Measurements from ENCODE around the gene LMO3. TPM values are rescaled to one million over a fixed set of nuclear protein-coding genes. Genes with fewer than 3 reads are reported as not detected.

LMO3 gene
- total and polyA plus RNA-seq, 2 of the 13 experiments (the other 11 are each of a cell fraction or from before 2014, with no cell fraction given), result not detected

GRCh38 chr12:16526693-16527092 lies 79.3 kb downstream of the LMO3 start:
- 68% methylated on average over 2 of the region's 2 CpGs for WGBS (ENCODE audit: low lambda C conversion rate)
- no peak for ATAC-seq
- Histone ChIP-seq H3K4me3 (replicated peaks in 1 of 3; ENCODE audit: insufficient read depth in 1 of 3, low read depth in 2 of 3, low read length in 3 of 3) (no peak overlapping the region), H3K79me2 (ENCODE audit: insufficient read depth, low read length) (no peaks in the 10 kb centered on the region), H3K27ac (ENCODE audit: extremely low read length, insufficient read depth, low read length) (no peak overlapping the region), H3K27me3 (ENCODE audit: control insufficient read depth in 1 of 2, insufficient read depth in 2 of 2, low read length in 2 of 2) (no peaks in the 10 kb centered on the region), H3K36me3 (replicated peaks in 1 of 2; ENCODE audit: control insufficient read depth in 1 of 2, insufficient read depth in 2 of 2, low read length in 2 of 2) (no peaks in the 10 kb centered on the region), H3K4me2 (ENCODE audit: low read depth, low read length) (no peak overlapping the region), H3K9me3 (ENCODE audit: low read length) (no peaks in the 10 kb centered on the region), H3K4me1 (ENCODE audit: insufficient read depth, low read length) (no peaks in the 10 kb centered on the region), H3K9ac (ENCODE audit: insufficient read depth, low read depth, low read length) (no peak overlapping the region), H2AFZ (ENCODE audit: low read length) (no peak overlapping the region), H4K20me1 (ENCODE audit: insufficient read depth, low read length) (no peaks in the 10 kb centered on the region)
- POLR2A ChIA-PET, result no interaction called here
- in situ Hi-C loops (cut with HindIII; ENCODE audit: extremely low pct_ligation_motif_present, low pct_unique_long_range_greater_than_20kb), result no loop called here
- no peak for DNase-seq (ENCODE audit: low spot score)
- intact Hi-C loops (cut with micrococcal nuclease; ENCODE audit: unreplicated experiment), result no loop called here
- no TSS peak for BruUV-seq (replicated peaks)
- TF ChIP-seq, protein P1, sequence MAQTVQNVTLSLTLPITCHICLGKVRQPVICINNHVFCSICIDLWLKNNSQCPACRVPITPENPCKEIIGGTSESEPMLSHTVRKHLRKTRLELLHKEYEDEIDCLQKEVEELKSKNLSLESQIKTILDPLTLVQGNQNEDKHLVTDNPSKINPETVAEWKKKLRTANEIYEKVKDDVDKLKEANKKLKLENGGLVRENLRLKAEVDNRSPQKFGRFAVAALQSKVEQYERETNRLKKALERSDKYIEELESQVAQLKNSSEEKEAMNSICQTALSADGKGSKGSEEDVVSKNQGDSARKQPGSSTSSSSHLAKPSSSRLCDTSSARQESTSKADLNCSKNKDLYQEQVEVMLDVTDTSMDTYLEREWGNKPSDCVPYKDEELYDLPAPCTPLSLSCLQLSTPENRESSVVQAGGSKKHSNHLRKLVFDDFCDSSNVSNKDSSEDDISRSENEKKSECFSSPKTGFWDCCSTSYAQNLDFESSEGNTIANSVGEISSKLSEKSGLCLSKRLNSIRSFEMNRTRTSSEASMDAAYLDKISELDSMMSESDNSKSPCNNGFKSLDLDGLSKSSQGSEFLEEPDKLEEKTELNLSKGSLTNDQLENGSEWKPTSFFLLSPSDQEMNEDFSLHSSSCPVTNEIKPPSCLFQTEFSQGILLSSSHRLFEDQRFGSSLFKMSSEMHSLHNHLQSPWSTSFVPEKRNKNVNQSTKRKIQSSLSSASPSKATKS (CRISPR knock-in tag; IDR thresholded peaks at IDR 0.05), result no peak
- TF ChIP-seq MAFG (CRISPR knock-in tag; IDR thresholded peaks at IDR 0.05), result no peak
- TF ChIP-seq, protein P2, sequence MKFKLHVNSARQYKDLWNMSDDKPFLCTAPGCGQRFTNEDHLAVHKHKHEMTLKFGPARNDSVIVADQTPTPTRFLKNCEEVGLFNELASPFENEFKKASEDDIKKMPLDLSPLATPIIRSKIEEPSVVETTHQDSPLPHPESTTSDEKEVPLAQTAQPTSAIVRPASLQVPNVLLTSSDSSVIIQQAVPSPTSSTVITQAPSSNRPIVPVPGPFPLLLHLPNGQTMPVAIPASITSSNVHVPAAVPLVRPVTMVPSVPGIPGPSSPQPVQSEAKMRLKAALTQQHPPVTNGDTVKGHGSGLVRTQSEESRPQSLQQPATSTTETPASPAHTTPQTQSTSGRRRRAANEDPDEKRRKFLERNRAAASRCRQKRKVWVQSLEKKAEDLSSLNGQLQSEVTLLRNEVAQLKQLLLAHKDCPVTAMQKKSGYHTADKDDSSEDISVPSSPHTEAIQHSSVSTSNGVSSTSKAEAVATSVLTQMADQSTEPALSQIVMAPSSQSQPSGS (CRISPR knock-in tag; IDR thresholded peaks at IDR 0.05), result no peak
- TF ChIP-seq KLF15 (CRISPR knock-in tag; IDR thresholded peaks at IDR 0.05; ENCODE audit: borderline replicate concordance), result no peak
- TF ChIP-seq ZNF547 (CRISPR knock-in tag; IDR thresholded peaks at IDR 0.05), result no peak
- no peak for TF ChIP-seq NFE2L2 (IDR thresholded peaks at IDR 0.05; ENCODE audit: low read length)
- TF ChIP-seq ZNF761 (CRISPR knock-in tag; conservative IDR thresholded peaks at IDR 0.05), result no peak
- TF ChIP-seq NCOA5 (CRISPR knock-in tag; IDR thresholded peaks at IDR 0.05), result no peak
- no peak for TF ChIP-seq DDIT3 (CRISPR knock-in tag; IDR thresholded peaks at IDR 0.05)
- TF ChIP-seq ZNF382 (CRISPR knock-in tag; IDR thresholded peaks at IDR 0.05; ENCODE audit: borderline replicate concordance), result no peak
- TF ChIP-seq SIX4 (CRISPR knock-in tag; IDR thresholded peaks at IDR 0.05), result no peak
- TF ChIP-seq ZNF296 (CRISPR knock-in tag; conservative IDR thresholded peaks at IDR 0.05), result no peak
- TF ChIP-seq CREB1 (IDR thresholded peaks at IDR 0.05), result no peak
- no peak for TF ChIP-seq CREB1 (CRISPR knock-in tag; IDR thresholded peaks at IDR 0.05)
- no peak for TF ChIP-seq ZNF607 (CRISPR knock-in tag; IDR thresholded peaks at IDR 0.05; ENCODE audit: borderline replicate concordance)
- TF ChIP-seq ZBTB20 (CRISPR knock-in tag; IDR thresholded peaks at IDR 0.05; ENCODE audit: borderline replicate concordance, low read depth), result no peak
- CTCF ChIA-PET (ENCODE audit: low intra/inter-chr PET ratio, low total read pairs), result no interaction called here
- FAIRE-seq, result no peak

Measured in HepG2 (cell line).